Activated gamma-delta T cell (primary cell): ENCODE measurements around the gene GPR32.
"Not testable (repeated sequence)": the region's sequence is repeated elsewhere in the genome, so short reads cannot be mapped to it uniquely, and the experiment has no call there.

Experiments
- DNase-seq: peaks from one replicate; lab custom pipeline; 2025; lab: John Stamatoyannopoulos, UW

The GPR32 gene

GRCh38 chr19:50780753-50781435 is 10.6 kb downstream of the GPR32 start:
- no peak for DNase-seq

DNA sequence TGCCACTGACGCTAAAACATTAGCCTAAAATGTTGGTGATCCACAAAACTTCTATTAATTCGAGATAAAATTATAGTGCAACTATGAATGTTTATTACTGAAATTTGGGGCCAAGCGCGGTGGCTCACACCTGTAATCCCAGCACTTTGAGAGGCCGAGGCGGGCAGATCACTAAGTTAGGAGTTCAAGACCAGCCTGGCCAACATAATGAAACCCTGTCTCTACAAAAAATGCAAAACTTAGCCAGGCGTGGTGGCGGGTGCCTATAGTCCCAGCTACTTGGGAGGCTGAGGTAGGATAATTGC is 13.5 kb downstream of the GPR32 start:
- not testable (repeated sequence) for DNase-seq

DNA sequence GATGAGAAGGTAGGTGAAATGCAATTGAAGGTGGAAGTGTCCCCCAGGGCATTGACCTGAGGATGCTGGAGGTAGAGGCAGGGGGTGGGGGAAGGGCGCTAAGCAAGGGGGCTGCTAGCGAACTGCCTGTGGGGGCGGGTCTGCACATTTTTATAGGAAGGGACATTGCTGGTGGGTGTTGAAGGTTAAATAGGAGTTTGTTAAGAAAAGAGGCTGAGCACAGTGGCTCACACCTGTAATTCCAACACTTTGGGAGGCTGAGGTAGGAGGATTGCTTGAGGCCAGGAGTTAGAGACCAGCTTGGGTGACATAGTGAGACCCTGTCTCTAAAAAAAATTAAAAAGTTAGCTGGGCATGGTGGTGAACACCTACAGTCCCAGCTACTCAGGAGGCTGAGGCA is 14.4 kb downstream of the GPR32 start:
- no peak for DNase-seq

- no peak for DNase-seq
These were observed 15.1 kb downstream of the GPR32 start for GRCh38 chr19:50785329-50785728.

- no peak for DNase-seq
These were observed 20.1 kb downstream of the GPR32 start, which contains the start of gene ACP4 for GRCh38 chr19:50790396-50790795. TSS of gene ACP4 (plus strand) at chr19:50790415. CDS start at chr19:50790415, 0 bp downstream.

DNA sequence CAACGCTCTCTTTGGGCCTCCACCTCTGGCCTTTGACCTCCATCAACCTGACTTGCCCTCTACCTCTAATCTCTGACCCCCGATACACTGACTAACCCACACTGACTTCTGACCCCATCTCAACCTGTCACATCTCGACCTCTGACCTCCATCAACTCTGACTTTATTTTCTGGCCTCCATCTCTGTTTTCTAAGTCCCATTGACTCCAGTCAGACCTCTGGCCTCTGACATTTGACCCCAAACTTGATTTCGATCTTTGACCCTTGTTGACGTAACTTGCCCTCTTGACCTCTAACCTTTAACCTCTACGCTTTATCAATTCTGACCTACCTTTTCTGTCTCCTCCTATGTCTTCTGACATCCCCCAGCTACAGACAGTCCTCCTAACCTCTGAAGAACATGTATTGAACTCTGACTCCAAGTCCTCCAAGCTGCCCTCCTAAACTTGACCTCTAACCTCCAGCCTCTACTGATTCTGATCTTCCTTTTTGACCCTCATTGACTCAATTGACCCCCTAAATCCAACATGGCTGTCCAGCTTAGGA is 20.7 kb downstream of the GPR32 start:
- no peak for DNase-seq

DNA sequence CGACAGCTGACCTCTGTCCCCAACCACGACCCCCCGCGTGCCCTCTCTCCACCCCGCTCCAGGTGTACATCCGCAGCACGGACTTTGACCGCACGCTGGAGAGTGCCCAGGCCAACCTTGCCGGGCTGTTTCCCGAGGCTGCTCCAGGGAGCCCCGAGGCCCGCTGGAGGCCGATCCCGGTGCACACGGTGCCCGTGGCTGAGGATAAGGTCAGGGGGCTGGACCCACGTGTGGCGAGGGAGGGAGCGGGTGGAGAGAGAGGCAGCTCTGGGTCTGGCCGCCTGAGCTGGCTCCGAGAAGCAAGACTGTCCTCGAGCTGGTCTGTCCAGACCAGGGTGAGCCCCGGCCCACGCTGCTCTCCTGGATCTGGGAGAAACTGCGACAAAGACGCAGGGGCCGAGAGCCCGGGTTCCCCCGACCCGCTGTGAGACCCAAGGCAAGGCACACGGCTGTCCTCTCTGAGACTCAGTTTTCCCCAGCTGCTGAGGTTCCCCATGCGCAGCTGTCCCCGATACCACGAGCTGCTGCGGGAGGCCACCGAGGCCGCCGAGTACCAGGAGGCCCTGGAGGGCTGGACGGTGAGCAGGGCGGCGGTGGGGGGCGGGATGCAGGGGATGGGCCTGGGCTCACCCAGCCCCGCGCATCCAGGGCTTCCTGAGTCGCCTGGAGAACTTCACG is 21.5 kb downstream of the GPR32 start:
- DNase-seq: no peak

GRCh38 chr19:50792272-50793250 is 22.3 kb downstream of the GPR32 start:
- DNase-seq: no peak

GRCh38 chr19:50793558-50794065 is 23.3 kb downstream of the GPR32 start:
- no peak for DNase-seq

- DNase-seq: no peak
These were observed 24.0 kb downstream of the GPR32 start for GRCh38 chr19:50794074-50794875.

DNA sequence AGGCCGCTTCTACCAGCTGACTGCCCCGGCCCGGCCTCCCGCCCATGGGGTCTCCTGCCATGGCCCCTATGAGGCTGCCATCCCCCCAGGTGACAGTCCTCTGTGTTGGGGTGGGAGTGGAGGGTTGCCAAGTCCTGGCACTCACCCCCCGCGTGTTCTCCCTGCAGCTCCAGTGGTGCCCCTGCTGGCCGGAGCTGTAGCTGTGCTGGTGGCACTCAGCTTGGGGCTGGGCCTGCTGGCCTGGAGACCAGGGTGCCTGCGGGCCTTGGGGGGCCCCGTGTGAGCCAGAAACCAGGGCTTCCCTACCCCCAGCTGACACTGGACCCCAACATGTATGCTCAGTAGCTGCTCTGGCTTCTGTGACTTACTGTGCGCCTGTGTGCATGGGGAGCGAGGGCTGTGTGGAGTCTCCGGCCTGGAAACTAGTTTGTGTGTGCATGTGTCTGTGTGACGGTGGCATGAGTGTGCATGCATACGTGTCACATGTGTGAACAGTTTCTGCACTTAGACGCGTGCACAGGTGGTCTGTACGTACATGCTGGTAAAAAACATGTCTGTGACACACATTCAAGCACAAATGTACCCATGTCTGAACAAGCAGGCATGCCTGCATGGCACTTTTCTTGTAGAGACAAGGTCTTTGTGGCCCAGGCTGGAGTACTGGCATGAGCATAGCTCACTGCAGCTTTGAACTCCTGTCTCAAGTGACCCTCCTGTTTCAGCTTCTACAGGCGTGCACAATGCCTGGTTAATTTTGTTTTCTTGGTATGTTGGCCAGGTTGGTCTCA is 24.8 kb downstream of the GPR32 start:
- no peak for DNase-seq

DNA sequence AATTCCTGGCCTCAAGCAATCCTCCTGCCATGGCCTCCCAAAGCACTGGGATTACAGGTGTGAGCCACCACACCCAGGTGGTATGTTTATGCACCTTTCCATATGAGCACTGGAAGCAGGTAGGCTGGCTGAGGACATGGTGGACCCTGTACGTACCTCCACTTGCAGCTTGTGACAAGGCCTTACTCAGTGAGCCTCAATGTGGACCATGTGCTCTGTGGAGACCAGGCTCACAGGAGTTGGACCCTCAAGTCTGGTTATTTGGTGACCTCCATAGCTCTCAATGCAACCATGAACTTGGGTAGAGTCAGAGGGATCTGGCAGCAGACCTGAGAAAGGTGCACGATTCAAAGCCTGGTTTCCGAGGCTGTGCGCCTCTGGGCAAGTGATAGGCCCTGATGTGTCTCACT is 25.4 kb downstream of the GPR32 start:
- DNase-seq: no peak

GRCh38 chr19:50796128-50796633 is 25.9 kb downstream of the GPR32 start:
- DNase-seq: no peak

DNA sequence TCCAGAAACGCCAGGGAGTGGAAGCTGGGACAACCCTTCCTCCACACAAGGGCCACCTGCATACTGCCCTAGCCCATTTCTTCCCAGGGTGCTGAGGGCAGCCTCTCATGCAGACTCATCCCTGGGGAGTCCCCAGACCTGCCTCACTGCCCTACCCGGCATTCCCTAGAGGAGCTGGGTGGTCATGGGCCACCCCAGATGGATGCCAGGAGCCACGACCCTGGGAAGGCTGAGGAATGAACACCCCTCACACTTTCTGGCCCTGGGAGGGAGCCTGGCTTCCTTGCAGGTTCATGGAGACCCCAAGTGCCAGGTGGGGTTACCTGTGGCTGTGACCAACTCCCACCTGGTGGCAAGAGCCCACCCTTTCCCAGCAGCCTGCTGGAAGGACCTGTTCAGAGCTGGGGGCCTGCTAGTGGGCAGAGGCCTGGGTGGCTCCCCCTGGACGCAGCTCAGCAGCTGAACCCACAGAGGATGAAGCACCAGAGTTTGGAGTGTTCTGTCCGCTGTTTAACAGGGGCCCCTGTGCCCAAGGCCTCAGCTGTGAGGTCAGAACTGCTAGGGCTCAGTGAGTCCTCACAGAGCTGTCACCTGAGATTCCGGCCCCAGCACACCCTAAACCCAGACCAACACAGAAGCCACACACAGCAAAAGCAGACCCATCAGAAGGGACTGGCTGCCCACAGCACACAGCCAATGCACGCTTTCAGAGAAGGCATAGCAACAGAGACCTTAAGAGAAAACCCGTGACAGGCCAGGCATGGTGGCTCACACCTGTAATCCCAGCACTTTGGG is 26.6 kb downstream of the GPR32 start:
- DNase-seq: no peak

DNA sequence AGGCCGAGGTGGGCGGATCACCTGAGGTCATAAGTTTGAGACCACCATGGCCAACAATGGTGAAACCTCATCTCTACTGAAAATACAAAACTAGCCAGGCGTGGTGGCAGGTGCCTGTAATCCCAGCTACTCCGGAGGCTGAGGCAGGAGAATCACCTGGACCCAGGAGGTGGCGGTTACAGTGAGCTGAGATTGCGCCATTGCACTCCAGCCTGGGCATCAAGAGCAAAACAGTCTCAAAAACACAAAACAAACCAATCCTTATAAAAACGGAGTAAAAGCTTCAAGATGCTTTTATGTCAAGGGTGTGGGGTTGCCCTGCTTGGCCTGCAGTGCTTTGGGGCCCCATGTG is 27.1 kb downstream of the GPR32 start:
- no peak for DNase-seq

- DNase-seq: no peak
These were observed 27.8 kb downstream of the GPR32 start for GRCh38 chr19:50797781-50798658.

GRCh38 chr19:50798659-50799546 is 28.6 kb downstream of the GPR32 start:
- no peak for DNase-seq

DNA sequence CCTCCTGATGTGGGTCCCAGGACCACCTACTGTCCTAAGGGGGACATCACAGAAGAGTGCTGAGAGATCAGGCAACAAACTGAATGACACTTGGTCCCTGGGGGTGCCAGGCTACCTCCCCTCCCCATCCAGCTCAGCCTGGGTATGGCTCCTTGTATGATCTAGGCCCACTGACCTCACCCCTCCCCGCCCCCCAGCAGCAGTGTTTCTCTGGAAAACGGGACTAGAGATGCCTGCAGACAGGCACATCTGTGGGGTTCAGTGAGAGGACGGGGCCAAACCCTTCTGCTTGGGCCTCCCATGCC is 29.2 kb downstream of the GPR32 start:
- DNase-seq: no peak
